GM12872 (cell line): ENCODE measurements around the gene MPPE1.

Experiments used
- CTCF ChIP-seq: IDR thresholded peaks from 3 replicates; pipeline ENCODE4 v1.5.1; 2011; ENCODE audit warnings: low read depth, mild to moderate bottlenecking, low read length, moderate library complexity; ENCODE audit not compliant: insufficient read depth

MPPE1 gene

GRCh38 chr18:11897781-11898180 lies 10.3 kb downstream of the MPPE1 start:
- TF ChIP-seq CTCF: no peak

- no peak for TF ChIP-seq CTCF
These were observed 16.4 kb downstream of the MPPE1 start for GRCh38 chr18:11891737-11892136.

GRCh38 chr18:11889284-11889683 lies 18.8 kb downstream of the MPPE1 start:
- TF ChIP-seq CTCF: no peak

GRCh38 chr18:11888726-11889125 lies 19.4 kb downstream of the MPPE1 start:
- no peak for TF ChIP-seq CTCF

GRCh38 chr18:11887328-11888128 lies 20.6 kb downstream of the MPPE1 start:
- no peak for TF ChIP-seq CTCF

- no peak for TF ChIP-seq CTCF
These were observed 21.5 kb downstream of the MPPE1 start for GRCh38 chr18:11886577-11887110.

- TF ChIP-seq CTCF: no peak
These were observed 22.7 kb downstream of the MPPE1 start for GRCh38 chr18:11885278-11885947.
